SIG-M5 treated with dmso at 0.1 percent for 504 hours (cell line): ENCODE measurements around the gene ADAM17.
A peak's percentile ranks its signal among the peaks of the same experiment; 100 is the strongest.
"Not testable (repeated sequence)": the region's sequence is repeated elsewhere in the genome, so short reads cannot be mapped to it uniquely, and the experiment has no call there.

Experiments used
- DNase-seq: peaks from one replicate; lab custom pipeline; 2025; ENCODE audit not compliant: unreplicated experiment; lab: John Stamatoyannopoulos, UW

The ADAM17 gene

GRCh38 chr2:9524291-9524690 lies 31.3 kb downstream of the ADAM17 start:
- DNase-seq: no peak

GRCh38 chr2:9519250-9519649 lies 36.4 kb downstream of the ADAM17 start:
- no peak for DNase-seq

GRCh38 chr2:9518780-9519179 lies 36.9 kb downstream of the ADAM17 start:
- no peak for DNase-seq

- DNase-seq: no peak
Observed at GRCh38 chr2:9518163-9518562, 37.5 kb downstream of the ADAM17 start.

- no peak for DNase-seq
Observed at GRCh38 chr2:9517118-9517782, 38.4 kb downstream of the ADAM17 start.

- not testable (repeated sequence) for DNase-seq
Observed at GRCh38 chr2:9513946-9514345, 41.7 kb downstream of the ADAM17 start.

- peak; percentile 19 for DNase-seq
Observed at GRCh38 chr2:9508931-9509330, 46.7 kb downstream of the ADAM17 start.

GRCh38 chr2:9498210-9498609 lies 57.4 kb downstream of the ADAM17 start:
- no peak for DNase-seq

- DNase-seq: peak; percentile 20
Observed at GRCh38 chr2:9497017-9497416, 58.6 kb downstream of the ADAM17 start.

GRCh38 chr2:9494081-9494480 lies 61.5 kb downstream of the ADAM17 start:
- DNase-seq: no peak

- no peak for DNase-seq
Observed at GRCh38 chr2:9493478-9493877, 62.2 kb downstream of the ADAM17 start.

- no peak for DNase-seq
Observed at GRCh38 chr2:9492927-9493326, 62.7 kb downstream of the ADAM17 start.

GRCh38 chr2:9490789-9491188 lies 64.8 kb downstream of the ADAM17 start:
- DNase-seq: no peak

GRCh38 chr2:9488583-9489547 lies 66.8 kb downstream of the ADAM17 start:
- no peak for DNase-seq

- DNase-seq: no peak
Observed at GRCh38 chr2:9484533-9484932, 71.1 kb downstream of the ADAM17 start.

- DNase-seq: no peak
Observed at GRCh38 chr2:9483107-9483506, 72.5 kb downstream of the ADAM17 start.

- no peak for DNase-seq
Observed at GRCh38 chr2:9480157-9480556, 75.5 kb downstream of the ADAM17 start.

GRCh38 chr2:9478526-9478925 lies 77.1 kb downstream of the ADAM17 start:
- DNase-seq: no peak

- no peak for DNase-seq
Observed at GRCh38 chr2:9477914-9478313, 77.7 kb downstream of the ADAM17 start.

GRCh38 chr2:9474361-9475057 lies 81.1 kb downstream of the ADAM17 start, which contains the start of gene IAH1:
TSS of gene IAH1 (plus strand) at chr2:9474551. CDS start at chr2:9474567, 16 bp downstream.
- DNase-seq: peak; percentile 7

- no peak for DNase-seq
Observed at GRCh38 chr2:9473985-9474360, 81.7 kb downstream of the ADAM17 start.
